Lower leg skin (tissue), 3 donors: ENCODE measurements around the gene CLRN3.

Source experiments
- POLR2A ChIP-seq, 2 donors: fragments of 450-650 bp; IDR thresholded peaks; one replicate each; pipeline ENCODE4 v1.6.1; 2016 to 2017; ENCODE audit warnings: antibody characterized with exemption in 2 of 2, mild to moderate bottlenecking in 1 of 2, moderate library complexity in 1 of 2
- TF ChIP-seq, protein P1 (sequence below), 3 donors: fragments of 450-650 bp; IDR thresholded peaks; one replicate each; pipeline ENCODE4 v1.5.1; 2016; ENCODE audit warnings: antibody characterized with exemption in 3 of 3, mild to moderate bottlenecking in 3 of 3, moderate library complexity in 2 of 3

DNA sequence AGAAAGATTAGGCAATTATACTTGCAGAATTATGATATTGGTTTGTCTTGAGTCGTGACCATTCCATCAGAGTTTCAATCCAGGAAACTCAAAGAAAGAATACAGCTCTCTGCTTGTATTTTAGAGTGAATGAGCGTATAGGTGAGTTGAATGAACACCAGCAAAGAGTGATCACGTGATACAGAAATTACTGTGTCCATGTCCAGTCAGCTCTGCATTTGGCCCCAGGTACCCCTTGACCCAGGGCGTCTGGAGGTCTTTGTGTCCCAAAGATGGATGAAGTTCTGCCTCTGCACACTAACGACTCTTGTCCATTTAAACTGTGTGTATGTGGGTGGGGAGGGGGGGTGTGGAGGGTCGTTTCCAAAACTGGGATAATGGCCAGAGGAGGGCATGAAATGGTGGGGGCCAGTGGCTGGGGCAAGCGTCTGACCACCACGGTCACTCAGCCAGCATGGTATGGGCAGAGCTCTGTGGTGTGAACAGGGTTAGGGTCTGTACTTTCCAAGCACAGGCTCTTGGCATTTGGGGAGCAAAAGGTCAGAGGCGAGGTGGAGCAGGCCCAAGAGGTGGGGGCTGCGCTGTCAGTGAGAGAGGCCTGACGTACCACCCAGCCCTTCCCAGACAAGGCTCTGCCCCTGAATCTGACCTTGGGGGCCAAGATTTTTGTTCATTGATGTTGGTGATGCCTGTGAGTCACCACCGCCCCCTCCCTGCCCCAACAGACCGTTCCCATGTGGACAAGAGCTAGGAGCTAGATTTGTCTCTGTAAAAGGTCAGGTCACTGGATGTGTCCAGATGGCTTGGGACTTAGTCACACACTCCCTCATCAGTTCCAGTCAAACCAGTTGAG is 15.6 kb upstream of the CLRN3 start:
- TF ChIP-seq, protein P1, sequence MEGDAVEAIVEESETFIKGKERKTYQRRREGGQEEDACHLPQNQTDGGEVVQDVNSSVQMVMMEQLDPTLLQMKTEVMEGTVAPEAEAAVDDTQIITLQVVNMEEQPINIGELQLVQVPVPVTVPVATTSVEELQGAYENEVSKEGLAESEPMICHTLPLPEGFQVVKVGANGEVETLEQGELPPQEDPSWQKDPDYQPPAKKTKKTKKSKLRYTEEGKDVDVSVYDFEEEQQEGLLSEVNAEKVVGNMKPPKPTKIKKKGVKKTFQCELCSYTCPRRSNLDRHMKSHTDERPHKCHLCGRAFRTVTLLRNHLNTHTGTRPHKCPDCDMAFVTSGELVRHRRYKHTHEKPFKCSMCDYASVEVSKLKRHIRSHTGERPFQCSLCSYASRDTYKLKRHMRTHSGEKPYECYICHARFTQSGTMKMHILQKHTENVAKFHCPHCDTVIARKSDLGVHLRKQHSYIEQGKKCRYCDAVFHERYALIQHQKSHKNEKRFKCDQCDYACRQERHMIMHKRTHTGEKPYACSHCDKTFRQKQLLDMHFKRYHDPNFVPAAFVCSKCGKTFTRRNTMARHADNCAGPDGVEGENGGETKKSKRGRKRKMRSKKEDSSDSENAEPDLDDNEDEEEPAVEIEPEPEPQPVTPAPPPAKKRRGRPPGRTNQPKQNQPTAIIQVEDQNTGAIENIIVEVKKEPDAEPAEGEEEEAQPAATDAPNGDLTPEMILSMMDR (IDR thresholded peaks at IDR 0.05) = no peak
- TF ChIP-seq POLR2A (IDR thresholded peaks at IDR 0.05) = no peak
